MM.1S (cell line): ENCODE results near the gene SLC39A7.

Experiments
- DNase-seq: peaks from one replicate; pipeline ENCODE4 v3.0.0-alpha.2; 2015
- H2AFZ ChIP-seq: fragments of 300-600 bp; sonication (generic); 2 replicates; pipeline ENCODE4 v1.6.0; 2016; ENCODE audit warnings: antibody characterized with exemption, low read length
- H3F3A ChIP-seq: fragments of 300-600 bp; sonication (generic); 2 replicates; pipeline ENCODE4 v1.6.1; 2016; ENCODE audit warnings: mild to moderate bottlenecking, antibody characterized with exemption, low read length, moderate library complexity, mixed read lengths; ENCODE audit not compliant: insufficient read depth
- H3K27ac ChIP-seq: fragments of 300-600 bp; sonication (generic); 2 replicates; pipeline ENCODE4 v1.5.1; 2016; ENCODE audit warnings: mild to moderate bottlenecking, low read length
- H3K27me3 ChIP-seq: fragments of 300-600 bp; sonication (generic); replicated peaks from 2 replicates; pipeline ENCODE4 v1.6.0; 2016; ENCODE audit warnings: low read length; ENCODE audit not compliant: insufficient read depth
- H3K36me3 ChIP-seq: fragments of 300-600 bp; sonication (generic); replicated peaks from 2 replicates; pipeline ENCODE4 v1.6.1; 2016; ENCODE audit warnings: mild to moderate bottlenecking, low read length, mixed read lengths; ENCODE audit not compliant: insufficient read depth
- H3K4me1 ChIP-seq: fragments of 300-600 bp; sonication (generic); 2 replicates; pipeline ENCODE4 v1.6.1; 2016; ENCODE audit warnings: low read length, mixed read lengths
- H3K4me2 ChIP-seq: fragments of 300-600 bp; sonication (generic); 2 replicates; pipeline ENCODE4 v1.6.0; 2016; ENCODE audit warnings: low read depth, low read length
- H3K4me3 ChIP-seq: fragments of 300-600 bp; sonication (generic); 2 replicates; pipeline ENCODE4 v1.5.1; 2016; ENCODE audit warnings: low read length, mixed read lengths
- H3K79me2 ChIP-seq: fragments of 300-600 bp; sonication (generic); 2 replicates; pipeline ENCODE4 v1.6.1; 2016; ENCODE audit warnings: mixed run types, low read length, mixed read lengths
- H3K9ac ChIP-seq: fragments of 300-600 bp; sonication (generic); 2 replicates; pipeline ENCODE4 v1.6.1; 2016; ENCODE audit warnings: low read length, mixed read lengths
- H3K9me2 ChIP-seq: fragments of 300-600 bp; sonication (generic); replicated peaks from 2 replicates; pipeline ENCODE4 v1.6.1; 2016; ENCODE audit warnings: mild to moderate bottlenecking, low read length, mixed read lengths; ENCODE audit not compliant: insufficient read depth
- H3K9me3 ChIP-seq: fragments of 300-600 bp; sonication (generic); replicated peaks from 2 replicates; pipeline ENCODE4 v1.6.1; 2016; ENCODE audit warnings: mild to moderate bottlenecking, low read length, mixed read lengths; ENCODE audit not compliant: insufficient read depth
- H4K20me1 ChIP-seq: fragments of 300-600 bp; sonication (generic); 2 replicates; pipeline ENCODE4 v1.6.1; 2016; ENCODE audit warnings: mild to moderate bottlenecking, low read length, moderate library complexity, mixed read lengths; ENCODE audit not compliant: insufficient read depth
- CTCF ChIP-seq: fragments of 300-600 bp; sonication (generic); IDR thresholded peaks from 2 replicates; pipeline ENCODE4 v1.5.1; 2016; ENCODE audit warnings: antibody characterized with exemption, low read length, mixed read lengths
- EZH2 ChIP-seq: fragments of 300-600 bp; sonication (generic); optimal IDR thresholded peaks from 2 replicates; pipeline ENCODE3; 2017; ENCODE audit warnings: low read depth, mild to moderate bottlenecking, antibody characterized with exemption, low read length, mixed read lengths
- EZH2phosphoT487 ChIP-seq: fragments of 300-600 bp; sonication (generic); IDR thresholded peaks from 2 replicates; pipeline ENCODE4 v1.6.1; 2018; ENCODE audit warnings: antibody characterized with exemption, low read length

SLC39A7 gene

GRCh38 chr6:33209856-33210255, 9.2 kb downstream of the SLC39A7 start:
- H3K27me3 ChIP-seq, result no peaks in the 10 kb centered on the region
- DNase-seq, result no peak
- no peak overlapping the region for H3K4me2 ChIP-seq
- H2AFZ ChIP-seq, result no peak overlapping the region
- no peaks in the 10 kb centered on the region for H4K20me1 ChIP-seq
- no peak overlapping the region for H3K27ac ChIP-seq
- peaks cover 16% of the 10 kb centered on the region for H3K4me1 ChIP-seq
- H3K9ac ChIP-seq, result no peak overlapping the region
- H3K79me2 ChIP-seq, result no peaks in the 10 kb centered on the region
- H3K4me3 ChIP-seq, result no peak overlapping the region
- no peaks in the 10 kb centered on the region for H3K9me3 ChIP-seq
- H3F3A ChIP-seq, result 0 out of 2 replicates have a peak, but pooled peaks cover 11% of the 10 kb centered on the region
- TF ChIP-seq EZH2 (no peak), CTCF (no peak), EZH2phosphoT487 (no peak)
- H3K36me3 ChIP-seq, result no peaks in the 10 kb centered on the region
- no peaks in the 10 kb centered on the region for H3K9me2 ChIP-seq

- no peaks in the 10 kb centered on the region for H3K36me3 ChIP-seq
- H3K4me1 ChIP-seq, result 0 out of 2 replicates have a peak, but pooled peaks cover 5% of the 10 kb centered on the region
- H3K27me3 ChIP-seq, result no peaks in the 10 kb centered on the region
- H3K4me2 ChIP-seq, result no peak overlapping the region
- 0 out of 2 replicates have a peak, but pooled peaks cover 6% of the 10 kb centered on the region for H3F3A ChIP-seq
- H2AFZ ChIP-seq, result no peak overlapping the region
- DNase-seq, result no peak
- no peaks in the 10 kb centered on the region for H3K9me2 ChIP-seq
- TF ChIP-seq CTCF (no peak), EZH2phosphoT487 (no peak), EZH2 (no peak)
- H3K27ac ChIP-seq, result no peak overlapping the region
- H4K20me1 ChIP-seq, result no peaks in the 10 kb centered on the region
- H3K79me2 ChIP-seq, result no peaks in the 10 kb centered on the region
- no peak overlapping the region for H3K4me3 ChIP-seq
- no peaks in the 10 kb centered on the region for H3K9me3 ChIP-seq
- H3K9ac ChIP-seq, result no peak overlapping the region
Observed at GRCh38 chr6:33211136-33211535, 10.5 kb downstream of the SLC39A7 start.

- DNase-seq, result no peak
- H3F3A ChIP-seq, result no peaks in the 10 kb centered on the region
- no peaks in the 10 kb centered on the region for H3K27me3 ChIP-seq
- TF ChIP-seq EZH2 (no peak), EZH2phosphoT487 (no peak), CTCF (no peak)
- 0 out of 2 replicates have a peak, but pooled peaks cover 5% of the 10 kb centered on the region for H3K4me1 ChIP-seq
- no peak overlapping the region for H3K4me2 ChIP-seq
- H3K79me2 ChIP-seq, result no peaks in the 10 kb centered on the region
- no peaks in the 10 kb centered on the region for H3K9me2 ChIP-seq
- H3K36me3 ChIP-seq, result no peaks in the 10 kb centered on the region
- no peaks in the 10 kb centered on the region for H3K9me3 ChIP-seq
- H4K20me1 ChIP-seq, result no peaks in the 10 kb centered on the region
- no peak overlapping the region for H3K27ac ChIP-seq
- no peak overlapping the region for H3K4me3 ChIP-seq
- H3K9ac ChIP-seq, result no peak overlapping the region
- H2AFZ ChIP-seq, result no peak overlapping the region
Observed at GRCh38 chr6:33211666-33212422, 11.2 kb downstream of the SLC39A7 start.
